GM19035 (cell line): Measurements from ENCODE around the gene ANKRD49.

Experiments used
- ATAC-seq: cut with Tn5 transposase; IDR thresholded peaks from one replicate; pipeline ENCODE4 v1.9.1; 2021; ENCODE audit not compliant: unreplicated experiment

ANKRD49 gene

DNA sequence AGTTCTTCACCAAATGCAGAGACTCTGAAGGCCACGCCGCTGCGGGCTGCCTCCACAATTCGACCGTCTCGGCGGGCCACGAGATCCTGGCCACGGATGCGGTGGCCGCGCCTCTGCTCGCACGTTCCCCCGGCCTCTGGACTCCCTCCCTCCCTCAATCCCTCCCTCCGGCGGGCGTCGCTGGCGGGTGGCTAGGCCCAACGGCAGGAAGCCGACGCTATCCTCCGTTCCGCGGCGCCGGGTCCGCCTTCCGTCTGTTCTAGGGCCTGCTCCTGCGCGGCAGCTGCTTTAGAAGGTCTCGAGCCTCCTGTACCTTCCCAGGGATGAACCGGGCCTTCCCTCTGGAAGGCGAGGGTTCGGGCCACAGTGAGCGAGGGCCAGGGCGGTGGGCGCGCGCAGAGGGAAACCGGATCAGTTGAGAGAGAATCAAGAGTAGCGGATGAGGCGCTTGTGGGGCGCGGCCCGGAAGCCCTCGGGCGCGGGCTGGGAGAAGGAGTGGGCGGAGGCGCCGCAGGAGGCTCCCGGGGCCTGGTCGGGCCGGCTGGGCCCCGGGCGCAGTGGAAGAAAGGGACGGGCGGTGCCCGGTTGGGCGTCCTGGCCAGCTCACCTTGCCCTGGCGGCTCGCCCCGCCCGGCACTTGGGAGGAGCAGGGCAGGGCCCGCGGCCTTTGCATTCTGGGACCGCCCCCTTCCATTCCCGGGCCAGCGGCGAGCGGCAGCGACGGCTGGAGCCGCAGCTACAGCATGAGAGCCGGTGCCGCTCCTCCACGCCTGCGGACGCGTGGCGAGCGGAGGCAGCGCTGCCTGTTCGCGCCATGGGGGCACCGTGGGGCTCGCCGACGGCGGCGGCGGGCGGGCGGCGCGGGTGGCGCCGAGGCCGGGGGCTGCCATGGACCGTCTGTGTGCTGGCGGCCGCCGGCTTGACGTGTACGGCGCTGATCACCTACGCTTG lies 50.2 kb downstream of the ANKRD49 start, which contains the start of gene FUT4:
Gene FUT4 (plus strand): TSS at position 227 of the 951 bp plus-strand sequence. CDS start 213 bp downstream, at position 440.
- peak; percentile 86 for ATAC-seq

DNA sequence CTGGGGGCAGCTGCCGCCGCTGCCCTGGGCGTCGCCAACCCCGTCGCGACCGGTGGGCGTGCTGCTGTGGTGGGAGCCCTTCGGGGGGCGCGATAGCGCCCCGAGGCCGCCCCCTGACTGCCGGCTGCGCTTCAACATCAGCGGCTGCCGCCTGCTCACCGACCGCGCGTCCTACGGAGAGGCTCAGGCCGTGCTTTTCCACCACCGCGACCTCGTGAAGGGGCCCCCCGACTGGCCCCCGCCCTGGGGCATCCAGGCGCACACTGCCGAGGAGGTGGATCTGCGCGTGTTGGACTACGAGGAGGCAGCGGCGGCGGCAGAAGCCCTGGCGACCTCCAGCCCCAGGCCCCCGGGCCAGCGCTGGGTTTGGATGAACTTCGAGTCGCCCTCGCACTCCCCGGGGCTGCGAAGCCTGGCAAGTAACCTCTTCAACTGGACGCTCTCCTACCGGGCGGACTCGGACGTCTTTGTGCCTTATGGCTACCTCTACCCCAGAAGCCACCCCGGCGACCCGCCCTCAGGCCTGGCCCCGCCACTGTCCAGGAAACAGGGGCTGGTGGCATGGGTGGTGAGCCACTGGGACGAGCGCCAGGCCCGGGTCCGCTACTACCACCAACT lies 51.0 kb downstream of the ANKRD49 start:
- no peak for ATAC-seq

DNA sequence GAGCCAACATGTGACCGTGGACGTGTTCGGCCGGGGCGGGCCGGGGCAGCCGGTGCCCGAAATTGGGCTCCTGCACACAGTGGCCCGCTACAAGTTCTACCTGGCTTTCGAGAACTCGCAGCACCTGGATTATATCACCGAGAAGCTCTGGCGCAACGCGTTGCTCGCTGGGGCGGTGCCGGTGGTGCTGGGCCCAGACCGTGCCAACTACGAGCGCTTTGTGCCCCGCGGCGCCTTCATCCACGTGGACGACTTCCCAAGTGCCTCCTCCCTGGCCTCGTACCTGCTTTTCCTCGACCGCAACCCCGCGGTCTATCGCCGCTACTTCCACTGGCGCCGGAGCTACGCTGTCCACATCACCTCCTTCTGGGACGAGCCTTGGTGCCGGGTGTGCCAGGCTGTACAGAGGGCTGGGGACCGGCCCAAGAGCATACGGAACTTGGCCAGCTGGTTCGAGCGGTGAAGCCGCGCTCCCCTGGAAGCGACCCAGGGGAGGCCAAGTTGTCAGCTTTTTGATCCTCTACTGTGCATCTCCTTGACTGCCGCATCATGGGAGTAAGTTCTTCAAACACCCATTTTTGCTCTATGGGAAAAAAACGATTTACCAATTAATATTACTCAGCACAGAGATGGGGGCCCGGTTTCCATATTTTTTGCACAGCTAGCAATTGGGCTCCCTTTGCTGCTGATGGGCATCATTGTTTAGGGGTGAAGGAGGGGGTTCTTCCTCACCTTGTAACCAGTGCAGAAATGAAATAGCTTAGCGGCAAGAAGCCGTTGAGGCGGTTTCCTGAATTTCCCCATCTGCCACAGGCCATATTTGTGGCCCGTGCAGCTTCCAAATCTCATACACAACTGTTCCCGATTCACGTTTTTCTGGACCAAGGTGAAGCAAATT lies 51.7 kb downstream of the ANKRD49 start:
- ATAC-seq: no peak

DNA sequence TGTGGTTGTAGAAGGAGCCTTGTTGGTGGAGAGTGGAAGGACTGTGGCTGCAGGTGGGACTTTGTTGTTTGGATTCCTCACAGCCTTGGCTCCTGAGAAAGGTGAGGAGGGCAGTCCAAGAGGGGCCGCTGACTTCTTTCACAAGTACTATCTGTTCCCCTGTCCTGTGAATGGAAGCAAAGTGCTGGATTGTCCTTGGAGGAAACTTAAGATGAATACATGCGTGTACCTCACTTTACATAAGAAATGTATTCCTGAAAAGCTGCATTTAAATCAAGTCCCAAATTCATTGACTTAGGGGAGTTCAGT lies 52.3 kb downstream of the ANKRD49 start:
- no peak for ATAC-seq

DNA sequence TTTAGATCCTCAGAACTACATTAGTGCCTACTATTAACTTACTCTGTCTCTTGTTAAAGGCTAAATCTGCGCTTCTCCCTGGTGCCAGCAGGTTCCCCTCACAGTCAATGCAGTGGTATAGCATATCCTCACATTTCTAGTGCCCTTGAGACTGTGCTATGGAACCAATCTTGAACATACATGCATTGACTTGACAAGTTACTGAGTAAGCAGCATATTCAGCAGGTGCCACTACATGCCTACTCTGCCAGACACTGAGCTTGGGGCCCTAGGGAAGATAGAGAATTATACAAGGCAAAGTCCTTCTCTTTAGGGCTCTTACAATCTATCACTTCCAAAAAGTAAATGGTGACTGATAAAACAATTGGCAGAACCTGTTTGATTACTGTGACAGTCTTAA lies 53.1 kb downstream of the ANKRD49 start:
- ATAC-seq: no peak

DNA sequence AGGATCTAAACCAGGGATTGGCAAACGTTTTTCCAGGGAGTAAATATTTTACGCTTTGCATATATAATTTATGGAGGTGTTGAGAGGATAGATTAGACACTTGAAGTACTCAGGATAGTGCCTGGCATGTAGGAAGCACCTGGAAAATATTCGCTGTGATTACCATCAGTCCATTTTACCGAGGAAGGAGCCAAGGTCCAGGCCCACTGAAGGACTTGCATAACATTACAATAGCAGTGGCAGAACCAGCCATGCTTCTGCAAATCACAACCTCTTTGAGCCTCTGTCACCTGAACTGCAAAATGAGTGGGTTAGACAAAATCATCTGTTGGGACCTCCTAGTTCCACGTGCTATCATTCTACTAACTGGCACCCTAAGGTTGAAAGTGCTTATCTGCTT lies 55.4 kb downstream of the ANKRD49 start:
- ATAC-seq: no peak
